ENCODE results near the gene HOATZ.

The HOATZ gene

DNA sequence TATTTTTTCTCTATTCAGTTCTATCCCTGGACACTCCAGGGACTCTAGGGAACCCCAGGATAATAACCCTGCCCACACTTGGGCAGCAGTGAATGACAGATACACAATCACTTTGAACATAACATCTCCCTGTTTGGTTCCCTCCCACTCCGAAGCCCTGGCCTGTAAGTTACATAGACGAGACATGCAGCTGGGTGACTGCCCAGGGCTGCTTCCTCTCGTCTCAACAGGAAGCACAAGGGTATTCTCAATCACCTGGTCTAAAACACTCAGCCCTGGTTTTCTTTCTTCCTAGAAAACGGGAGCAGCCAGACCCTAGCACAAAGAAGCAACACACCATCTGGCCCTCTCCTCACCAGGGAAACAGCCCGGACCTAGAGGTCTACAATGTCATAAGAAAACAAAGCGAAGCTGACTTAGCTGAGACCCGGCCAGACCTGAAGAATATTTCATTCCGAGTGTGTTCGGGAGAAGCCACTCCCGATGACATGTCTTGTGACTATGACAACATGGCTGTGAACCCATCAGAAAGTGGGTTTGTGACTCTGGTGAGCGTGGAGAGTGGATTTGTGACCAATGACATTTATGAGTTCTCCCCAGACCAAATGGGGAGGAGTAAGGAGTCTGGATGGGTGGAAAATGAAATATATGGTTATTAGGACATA is 45.4 kb downstream of the HOATZ start:
- intact Hi-C loops (cut with DNase I; ENCODE audit: low total_unique reads), result no loop called here
- peaks cover 0 to 20% (median 0%) of the 10 kb centered on the region in 4 donors for H3K4me1 ChIP-seq
- peaks cover 0 to 31% (median 24%) of the 10 kb centered on the region in 3 donors for H3K36me3 ChIP-seq
- no peak for DNase-seq
- no peak overlapping the region for H3K27ac ChIP-seq
- TF ChIP-seq, protein P1, sequence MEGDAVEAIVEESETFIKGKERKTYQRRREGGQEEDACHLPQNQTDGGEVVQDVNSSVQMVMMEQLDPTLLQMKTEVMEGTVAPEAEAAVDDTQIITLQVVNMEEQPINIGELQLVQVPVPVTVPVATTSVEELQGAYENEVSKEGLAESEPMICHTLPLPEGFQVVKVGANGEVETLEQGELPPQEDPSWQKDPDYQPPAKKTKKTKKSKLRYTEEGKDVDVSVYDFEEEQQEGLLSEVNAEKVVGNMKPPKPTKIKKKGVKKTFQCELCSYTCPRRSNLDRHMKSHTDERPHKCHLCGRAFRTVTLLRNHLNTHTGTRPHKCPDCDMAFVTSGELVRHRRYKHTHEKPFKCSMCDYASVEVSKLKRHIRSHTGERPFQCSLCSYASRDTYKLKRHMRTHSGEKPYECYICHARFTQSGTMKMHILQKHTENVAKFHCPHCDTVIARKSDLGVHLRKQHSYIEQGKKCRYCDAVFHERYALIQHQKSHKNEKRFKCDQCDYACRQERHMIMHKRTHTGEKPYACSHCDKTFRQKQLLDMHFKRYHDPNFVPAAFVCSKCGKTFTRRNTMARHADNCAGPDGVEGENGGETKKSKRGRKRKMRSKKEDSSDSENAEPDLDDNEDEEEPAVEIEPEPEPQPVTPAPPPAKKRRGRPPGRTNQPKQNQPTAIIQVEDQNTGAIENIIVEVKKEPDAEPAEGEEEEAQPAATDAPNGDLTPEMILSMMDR (IDR thresholded peaks at IDR 0.05), result no peak
- H3K27me3 ChIP-seq, result no peaks in the 10 kb centered on the region
- H3K4me3 ChIP-seq, result no peak overlapping the region
- H3K9me3 ChIP-seq, result no peaks in the 10 kb centered on the region

DNA sequence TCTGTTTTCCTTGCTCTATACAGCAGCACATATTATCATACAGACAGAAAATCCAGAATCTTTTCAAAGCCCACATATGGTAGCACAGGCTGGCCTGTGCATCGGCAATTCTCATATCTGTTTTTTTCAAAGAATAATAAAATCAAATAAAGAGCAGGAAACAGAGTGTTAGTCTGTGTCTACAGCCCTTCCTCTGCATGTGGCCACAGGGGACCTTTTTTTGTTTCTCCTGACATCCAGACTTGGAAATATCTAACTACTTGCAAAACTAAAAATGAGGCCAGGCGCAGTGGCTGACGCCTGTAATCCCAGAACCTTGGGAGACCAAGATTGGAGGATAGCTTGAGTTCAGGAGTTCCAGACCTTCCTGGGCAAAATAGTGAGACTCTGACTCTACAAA is 46.2 kb downstream of the HOATZ start:
- H3K9me3 ChIP-seq, result no peaks in the 10 kb centered on the region
- intact Hi-C loops (cut with DNase I; ENCODE audit: low total_unique reads), result no loop called here
- DNase-seq, result no peak
- H3K4me3 ChIP-seq, result no peak overlapping the region
- H3K27me3 ChIP-seq, result no peaks in the 10 kb centered on the region
- TF ChIP-seq, protein P1 (IDR thresholded peaks at IDR 0.05), result no peak
- H3K27ac ChIP-seq, result no peak overlapping the region
- peaks cover 0 to 25% (median 22%) of the 10 kb centered on the region in 3 donors for H3K36me3 ChIP-seq
- H3K4me1 ChIP-seq, result peaks cover 0 to 16% (median 0%) of the 10 kb centered on the region in 4 donors

DNA sequence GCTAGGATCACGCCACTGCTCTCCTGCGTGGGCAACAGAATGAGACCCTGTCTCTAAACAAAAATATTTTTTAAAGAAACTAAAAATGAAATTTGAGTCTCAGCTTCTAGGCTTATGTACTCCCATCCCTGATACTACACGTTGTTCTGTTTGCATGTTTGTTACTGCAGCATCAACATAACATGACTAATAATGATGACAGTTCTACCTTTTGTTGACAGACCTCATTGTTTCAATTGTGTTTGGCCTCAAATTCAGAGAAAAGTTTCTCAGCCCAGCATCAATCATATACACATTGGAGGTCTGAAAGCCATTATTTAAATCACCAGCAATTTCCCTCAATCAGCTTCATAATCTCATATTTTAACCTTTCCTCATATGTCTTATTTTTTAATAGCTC is 46.7 kb downstream of the HOATZ start:
- H3K4me1 ChIP-seq, result peaks cover 0 to 16% (median 0%) of the 10 kb centered on the region in 4 donors
- DNase-seq, result no peak
- H3K9me3 ChIP-seq, result no peaks in the 10 kb centered on the region
- H3K36me3 ChIP-seq, result peaks cover 0 to 25% (median 17%) of the 10 kb centered on the region in 3 donors
- no peak overlapping the region for H3K4me3 ChIP-seq
- TF ChIP-seq, protein P1 (IDR thresholded peaks at IDR 0.05), result no peak
- intact Hi-C loops (cut with DNase I; ENCODE audit: low total_unique reads), result no loop called here
- no peaks in the 10 kb centered on the region for H3K27me3 ChIP-seq
- no peak overlapping the region for H3K27ac ChIP-seq

DNA sequence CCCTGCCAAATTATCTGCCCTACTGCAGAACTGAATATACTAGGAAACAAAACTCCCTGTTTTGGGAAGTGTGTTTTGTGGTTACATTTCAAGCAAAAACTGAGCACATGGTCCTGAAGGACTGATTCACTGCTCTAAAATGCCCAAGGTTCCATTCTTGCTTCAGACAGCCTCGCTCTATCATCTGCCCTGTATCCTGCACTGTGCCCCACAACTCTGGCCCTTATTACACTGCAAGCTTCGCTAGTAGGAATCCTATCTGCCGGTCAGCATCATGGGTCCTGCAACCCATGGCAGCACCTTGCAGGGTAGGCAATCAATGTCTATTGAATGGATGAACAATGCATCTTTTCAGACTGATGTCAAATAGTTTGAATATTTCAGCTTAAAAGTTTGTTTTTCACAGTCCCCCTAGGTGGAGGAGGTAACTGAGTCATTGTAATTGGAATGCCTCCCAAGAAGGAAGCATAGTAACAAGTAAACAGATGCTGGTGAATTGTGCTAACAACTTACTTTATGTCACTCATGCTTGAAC is 47.3 kb downstream of the HOATZ start:
- intact Hi-C loops (cut with DNase I; ENCODE audit: low total_unique reads), result no loop called here
- peaks cover 0 to 16% (median 0%) of the 10 kb centered on the region in 4 donors for H3K4me1 ChIP-seq
- H3K27me3 ChIP-seq, result no peaks in the 10 kb centered on the region
- H3K4me3 ChIP-seq, result no peak overlapping the region
- TF ChIP-seq, protein P1 (IDR thresholded peaks at IDR 0.05), result no peak
- H3K36me3 ChIP-seq, result peaks cover 0 to 25% (median 14%) of the 10 kb centered on the region in 3 donors
- no peak overlapping the region for H3K27ac ChIP-seq
- no peaks in the 10 kb centered on the region for H3K9me3 ChIP-seq
- no peak for DNase-seq

DNA sequence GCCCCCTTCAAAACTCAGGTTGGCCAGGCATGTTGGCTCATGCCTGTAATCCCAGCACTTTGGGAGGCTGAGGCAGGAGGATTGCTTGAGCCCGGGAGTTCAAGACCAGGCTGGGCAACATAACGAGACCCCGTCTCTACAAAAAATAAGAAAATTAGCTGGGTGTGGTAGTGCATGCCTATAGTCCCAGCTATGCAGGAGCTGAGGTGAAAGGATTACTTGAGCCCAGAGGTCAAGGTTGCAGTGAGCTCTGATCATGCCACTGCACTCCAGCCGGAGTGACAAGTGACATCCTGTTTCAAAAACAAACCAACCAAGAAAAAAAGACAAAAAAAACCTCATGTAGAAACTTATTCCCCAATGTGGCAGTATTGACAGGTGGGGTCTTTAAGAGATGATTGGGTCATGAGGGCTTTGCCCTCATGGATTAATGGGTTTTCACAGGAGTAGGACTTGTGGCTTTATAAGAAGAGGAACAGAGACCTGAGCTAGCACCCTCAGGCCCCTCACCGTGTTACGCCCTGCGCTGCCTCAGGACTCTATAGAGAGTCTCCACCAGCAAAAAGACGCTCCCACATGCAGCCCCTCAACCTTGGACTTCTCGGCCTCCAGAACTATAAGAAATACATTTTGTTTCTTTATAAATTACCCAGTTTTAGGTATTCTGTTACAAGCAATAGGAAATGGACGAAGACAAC is 48.3 kb downstream of the HOATZ start:
- H3K36me3 ChIP-seq, result peaks cover 0 to 25% (median 14%) of the 10 kb centered on the region in 3 donors
- TF ChIP-seq, protein P1 (IDR thresholded peaks at IDR 0.05), result no peak
- H3K4me1 ChIP-seq, result peaks cover 0 to 7% (median 0%) of the 10 kb centered on the region in 4 donors
- H3K27me3 ChIP-seq, result no peaks in the 10 kb centered on the region
- no peak for DNase-seq
- no peak overlapping the region for H3K4me3 ChIP-seq
- intact Hi-C loops (cut with DNase I; ENCODE audit: low total_unique reads), result no loop called here
- H3K27ac ChIP-seq, result no peak overlapping the region
- no peaks in the 10 kb centered on the region for H3K9me3 ChIP-seq
